C4-2B (cell line): ENCODE data around the gene SPO11.

ENCODE experiments used
- H3K27ac ChIP-seq: fragments of 450-650 bp; 2 replicates; pipeline ENCODE4 v1.5.1; 2017
- CTCF ChIP-seq: fragments of 450-650 bp; conservative IDR thresholded peaks from 2 replicates; pipeline ENCODE4 v1.5.1; 2017; ENCODE audit warnings: mild to moderate bottlenecking
- ZFX ChIP-seq: fragments of 450-650 bp; IDR thresholded peaks from 2 replicates; pipeline ENCODE4 v1.6.1; 2017

Gene SPO11

GRCh38 chr20:57287901-57288300 is 41.7 kb upstream of the SPO11 start:
- H3K27ac ChIP-seq = no peak overlapping the region
- no peak for TF ChIP-seq CTCF
- TF ChIP-seq ZFX = no peak

- no peak for TF ChIP-seq ZFX
- no peak for TF ChIP-seq CTCF
- H3K27ac ChIP-seq = no peak overlapping the region
Observed at GRCh38 chr20:57288651-57289277, 40.8 kb upstream of the SPO11 start.

- TF ChIP-seq CTCF (no peak), ZFX (no peak)
- H3K27ac ChIP-seq = no peak overlapping the region
Observed at GRCh38 chr20:57289391-57290177, 40.0 kb upstream of the SPO11 start.

GRCh38 chr20:57290178-57290484 is 39.5 kb upstream of the SPO11 start:
- TF ChIP-seq ZFX (no peak), CTCF (no peak)

DNA sequence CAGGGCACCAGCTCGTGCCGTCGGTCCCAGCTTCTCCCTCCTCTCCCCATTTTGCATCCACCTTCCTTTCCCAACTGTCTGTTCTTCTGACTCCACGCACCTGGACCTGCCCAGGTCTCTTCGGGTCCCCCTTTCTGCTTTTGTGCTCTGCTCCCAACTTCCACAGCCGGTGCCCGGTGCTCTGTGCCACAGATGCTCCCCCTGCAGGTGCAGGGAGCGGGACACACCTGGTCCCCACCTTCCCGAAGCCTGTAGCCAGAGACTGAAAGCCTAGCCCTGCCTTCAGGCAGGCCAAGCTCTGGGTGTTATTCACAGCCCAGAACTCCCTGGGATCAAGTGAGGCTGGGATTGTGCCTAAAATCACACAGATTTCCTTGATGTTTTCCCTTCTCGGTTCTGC is 38.6 kb upstream of the SPO11 start:
- no peak overlapping the region for H3K27ac ChIP-seq
- TF ChIP-seq ZFX = no peak
- no peak for TF ChIP-seq CTCF

More at GRCh38 chr20:57290178-57290484, 39.5 kb upstream of the SPO11 start:
- no peak overlapping the region for H3K27ac ChIP-seq

GRCh38 chr20:57291694-57292093 is 37.9 kb upstream of the SPO11 start:
- TF ChIP-seq ZFX (no peak), CTCF (no peak)
- H3K27ac ChIP-seq = no peak overlapping the region

- TF ChIP-seq CTCF (no peak), ZFX (no peak)
Observed at GRCh38 chr20:57292611-57293010, 37.0 kb upstream of the SPO11 start.

More at GRCh38 chr20:57292611-57293010, 37.0 kb upstream of the SPO11 start:
- H3K27ac ChIP-seq = no peak overlapping the region
